Dermis microvascular lymphatic vessel endothelial cell (primary cell): ENCODE data around the gene CAPZB. TPM values are rescaled to one million over a fixed set of nuclear protein-coding genes. Genes with fewer than 3 reads are reported as not detected.

Source experiments
- DNase-seq, 2 donors: peaks; one replicate each; pipeline versions ENCODE4 v3.0.0 to v3.0.0-alpha.2; 2010; ENCODE audit warnings: low read depth in 2 of 2
- total RNA-seq: library from RNA; depleted of rRNA; stranded (reverse); fragments of >200 nt; gene quantifications from 2 replicates; pipeline ENCODE4 v1.2.1, GENCODE V29; 2014

CAPZB gene
- total RNA-seq, 1 donor from 2014 or later: 119 TPM

DNA sequence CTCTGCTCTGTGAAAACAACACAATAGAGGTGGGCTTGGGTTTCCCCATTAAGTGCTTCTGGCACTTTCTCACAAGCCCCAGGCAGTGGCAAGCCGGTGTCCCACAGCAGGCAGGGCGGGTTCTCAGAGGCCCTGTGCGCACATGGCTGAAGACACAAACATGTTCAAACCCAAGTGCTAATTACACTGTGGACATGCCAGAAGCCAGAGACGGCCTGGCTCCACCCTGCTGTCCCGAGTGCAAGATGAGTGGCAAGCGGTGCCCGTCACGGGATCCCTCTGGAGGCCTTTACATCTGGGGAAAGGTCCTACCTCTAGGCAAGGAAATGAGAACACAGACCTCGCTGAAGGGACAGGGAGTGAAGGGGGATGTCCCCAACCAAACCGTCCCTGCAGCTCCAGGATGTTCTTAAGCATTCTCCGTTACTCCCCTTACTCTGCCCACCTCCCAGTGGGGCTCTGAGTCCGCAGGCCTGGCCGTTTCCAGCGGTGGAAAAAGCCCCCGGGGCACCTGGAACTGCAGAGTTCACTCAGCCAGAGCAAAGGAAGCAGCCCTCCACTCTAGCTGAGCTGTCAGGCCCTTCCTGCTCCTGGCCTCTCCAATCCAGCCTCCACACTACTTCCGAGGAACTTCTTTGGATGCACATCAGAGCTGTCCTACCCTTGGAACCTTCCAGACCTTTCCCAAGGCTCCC, 115.8 kb downstream of the CAPZB start:
- DNase-seq: no peak

DNA sequence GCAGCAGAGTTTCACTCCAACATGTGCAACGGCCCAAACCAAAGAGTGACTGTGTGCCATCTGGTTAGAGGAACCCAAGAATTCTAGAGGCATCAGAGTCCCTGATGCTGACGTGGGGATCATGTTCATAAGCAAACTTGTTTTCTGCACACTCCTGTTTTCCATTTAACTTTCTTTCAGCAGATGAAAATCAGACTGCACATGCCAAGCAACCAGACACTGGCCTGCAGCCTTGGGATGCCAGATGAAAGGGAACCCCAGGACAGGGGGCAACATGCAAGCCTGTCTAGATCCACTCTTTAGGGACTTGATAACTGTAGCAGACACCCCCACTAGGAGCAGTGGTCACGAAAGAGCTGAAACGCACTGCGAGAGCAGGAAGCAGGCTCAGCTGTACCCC, 116.4 kb downstream of the CAPZB start:
- no peak for DNase-seq

DNA sequence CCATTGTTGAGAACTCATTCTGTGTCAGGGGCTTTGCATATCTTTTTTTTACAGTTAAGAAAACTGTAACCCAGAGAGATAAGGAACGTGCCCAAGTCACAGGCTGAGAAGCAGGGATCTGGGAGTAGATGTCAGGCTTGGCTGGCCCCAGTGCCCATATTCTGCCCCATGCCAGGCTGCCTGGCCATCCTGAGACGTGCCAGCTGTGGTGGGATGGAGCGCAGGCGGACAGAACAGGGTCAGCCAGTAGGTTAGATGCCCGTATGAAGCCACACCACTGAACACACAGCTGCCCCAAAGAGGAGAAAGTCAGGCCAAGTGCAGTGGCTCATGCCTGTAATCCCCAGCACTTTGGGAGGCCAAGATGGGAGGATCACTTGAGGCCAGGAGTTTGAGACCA, 117.3 kb downstream of the CAPZB start:
- no peak for DNase-seq

DNA sequence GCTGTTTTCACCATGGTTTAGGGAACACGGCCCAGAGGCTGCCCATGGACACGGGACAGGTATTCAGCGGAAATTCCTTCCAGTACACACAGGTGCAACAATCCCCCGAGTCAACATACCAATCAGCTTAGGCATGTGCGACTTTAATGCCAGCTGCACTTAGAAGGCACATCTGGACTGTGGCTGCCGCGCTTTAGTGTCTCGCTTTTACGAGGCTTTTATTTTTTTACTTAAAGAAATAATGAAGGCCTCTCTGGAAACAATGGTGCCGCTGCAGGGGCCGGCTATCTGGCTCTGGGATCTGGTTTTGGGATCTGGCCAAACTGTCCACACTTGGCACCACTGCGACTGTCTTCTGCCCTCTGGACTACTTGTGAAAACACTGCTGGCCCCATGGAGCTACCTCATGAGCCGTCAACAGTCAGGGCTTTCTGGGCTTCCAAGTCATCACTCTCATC, 117.7 kb downstream of the CAPZB start:
- DNase-seq: peak in 1 of 2 donors; percentile 36

DNA sequence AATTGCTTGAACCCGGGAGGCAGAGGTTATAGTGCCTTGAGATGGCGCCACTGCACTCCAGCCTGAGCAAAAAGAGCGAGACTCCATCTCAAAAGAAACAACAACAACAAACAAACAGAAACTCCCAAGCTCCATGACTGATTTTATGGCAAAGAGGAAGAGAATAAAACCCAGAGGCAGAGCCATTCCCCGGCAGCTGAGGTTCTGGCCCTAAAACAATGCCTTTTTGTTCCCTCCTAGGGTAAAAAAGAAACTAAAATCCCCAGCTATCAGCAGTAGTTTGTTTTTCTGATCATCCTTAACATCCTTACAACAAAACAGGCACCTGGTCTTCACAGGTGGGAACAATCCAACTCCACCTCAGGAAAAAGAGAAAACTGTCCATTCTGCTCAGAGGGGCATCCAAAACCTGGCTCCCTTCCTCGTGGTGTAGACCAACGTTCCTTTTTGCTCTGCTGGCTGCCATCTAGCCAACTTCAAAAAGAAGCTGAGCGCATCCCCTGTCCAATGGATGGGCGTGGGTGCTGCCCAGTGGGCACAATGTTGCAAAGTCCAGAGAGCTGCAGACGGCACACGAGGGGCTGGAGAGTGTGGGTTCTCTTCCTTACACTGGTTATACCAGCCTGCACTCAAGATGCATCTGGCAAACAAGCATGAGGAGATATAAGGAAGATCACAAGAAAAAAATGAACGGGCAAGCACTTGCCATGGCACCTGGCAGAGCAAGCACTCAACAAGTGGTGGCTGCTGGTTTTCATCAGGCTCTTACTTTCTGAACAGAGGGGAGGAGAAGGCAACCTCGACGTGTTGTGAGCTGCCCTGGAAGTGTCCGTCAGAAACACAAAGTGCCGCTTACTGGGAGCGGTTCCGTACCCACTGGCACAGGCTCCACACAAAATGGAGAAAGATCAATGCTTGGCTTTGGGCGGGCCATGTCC, 118.5 kb downstream of the CAPZB start:
- DNase-seq: no peak

DNA sequence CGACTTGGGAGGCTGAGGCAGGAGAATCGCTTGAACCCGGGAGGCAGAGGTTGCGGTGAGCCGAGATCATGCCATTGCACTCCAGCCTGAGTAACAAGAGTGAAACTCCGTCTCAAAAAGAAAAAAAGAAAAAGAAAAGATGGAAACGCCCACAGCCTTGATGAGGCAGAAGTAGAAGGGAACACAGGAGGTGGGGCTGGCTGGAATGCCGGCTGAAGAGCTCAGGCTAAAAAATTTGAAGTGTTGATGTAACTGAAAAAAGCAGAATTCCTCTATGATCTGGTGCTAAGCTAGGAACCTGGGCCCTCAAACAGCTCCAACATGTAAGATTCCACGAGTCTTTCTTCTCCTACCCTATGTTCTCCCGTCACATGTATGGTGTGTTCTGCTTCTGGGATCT, 119.6 kb downstream of the CAPZB start:
- no peak for DNase-seq

DNA sequence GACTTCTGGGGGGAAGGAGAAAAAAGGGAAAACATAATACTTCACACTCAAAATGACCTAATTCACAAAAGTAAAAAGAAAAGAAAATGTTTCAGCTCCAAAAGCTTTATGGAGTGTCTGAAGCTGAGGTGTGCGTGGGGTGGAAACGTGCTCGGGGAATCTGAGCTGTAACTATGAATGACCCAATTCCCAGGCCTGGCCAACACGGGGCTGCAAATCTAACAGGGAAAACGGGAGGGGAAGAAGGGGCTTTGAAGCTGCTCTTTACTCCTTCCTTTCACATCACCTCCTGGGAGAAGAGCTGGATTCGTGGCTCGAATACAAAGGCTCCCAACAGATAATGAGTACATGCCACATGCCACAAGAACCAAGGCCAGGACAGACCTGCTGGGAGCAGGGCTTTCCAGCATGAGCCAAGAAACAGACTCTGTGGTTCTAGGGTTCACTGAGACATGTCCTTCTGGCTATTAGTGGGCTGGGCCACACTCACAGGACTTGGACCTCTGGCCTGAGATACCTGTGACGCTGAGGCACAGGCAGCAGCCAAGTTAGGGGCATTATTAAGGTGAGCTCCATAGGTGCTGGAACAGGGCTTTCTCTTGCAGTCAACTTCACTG, 121.7 kb downstream of the CAPZB start:
- no peak for DNase-seq

DNA sequence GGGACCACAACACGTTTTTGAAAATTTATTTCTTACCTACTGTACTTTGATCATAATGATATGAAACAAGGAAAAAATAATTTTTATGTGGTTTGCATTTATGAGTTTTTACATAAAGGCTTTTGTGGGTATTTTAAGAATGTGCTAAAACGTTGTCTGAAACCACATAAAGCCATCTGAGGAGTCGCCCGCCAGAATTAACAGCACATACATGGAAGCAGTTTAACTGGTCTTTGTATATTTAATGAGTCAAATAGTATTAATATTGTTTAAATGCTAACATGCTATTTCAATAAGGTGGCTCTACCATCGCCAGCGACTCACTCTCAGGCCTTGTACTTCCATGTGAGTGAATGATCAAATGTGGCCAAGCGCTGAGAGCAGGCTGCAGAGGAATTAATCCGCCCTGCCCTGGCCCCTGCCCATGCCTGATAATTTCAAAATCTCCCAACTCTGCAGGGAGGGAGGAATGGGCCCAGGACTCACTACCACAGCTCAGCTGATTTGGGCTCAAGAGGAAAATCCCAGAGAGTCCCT, 123.7 kb downstream of the CAPZB start:
- no peak for DNase-seq

DNA sequence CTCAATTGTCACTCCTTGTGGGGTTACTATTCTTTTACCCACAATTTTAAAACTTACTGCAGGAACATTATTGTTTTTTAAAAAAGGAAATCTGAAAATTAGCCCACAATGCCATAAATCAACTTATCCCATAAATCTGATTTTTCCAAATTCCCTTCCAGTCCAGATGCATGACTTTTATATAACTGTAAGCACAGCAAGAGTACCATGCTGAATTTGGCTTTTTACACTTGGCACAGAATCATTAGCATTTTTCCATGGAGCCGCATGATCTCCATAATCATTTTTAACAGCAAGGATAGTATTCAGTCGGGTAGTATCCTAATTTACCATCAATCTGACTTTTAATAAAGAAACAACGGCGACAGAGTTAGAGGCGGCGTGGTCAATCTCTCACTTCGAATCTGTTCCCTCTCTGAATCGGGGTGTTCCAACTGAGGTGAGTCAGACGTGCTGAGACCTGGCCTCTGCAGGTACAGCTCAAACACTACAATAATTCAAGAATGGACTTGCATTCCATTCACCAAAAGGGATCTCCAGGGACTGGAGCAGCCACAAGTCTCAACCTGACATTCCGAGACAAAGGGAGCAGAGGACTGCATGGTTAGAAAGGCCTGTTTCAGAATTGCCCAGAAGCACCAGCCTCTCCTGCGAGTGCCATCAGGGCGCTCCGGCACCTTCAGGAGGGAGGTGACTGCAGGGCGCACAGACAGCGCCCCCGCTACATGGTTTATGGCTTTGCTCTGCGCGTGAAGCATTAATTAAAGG, 124.3 kb downstream of the CAPZB start:
- no peak for DNase-seq

DNA sequence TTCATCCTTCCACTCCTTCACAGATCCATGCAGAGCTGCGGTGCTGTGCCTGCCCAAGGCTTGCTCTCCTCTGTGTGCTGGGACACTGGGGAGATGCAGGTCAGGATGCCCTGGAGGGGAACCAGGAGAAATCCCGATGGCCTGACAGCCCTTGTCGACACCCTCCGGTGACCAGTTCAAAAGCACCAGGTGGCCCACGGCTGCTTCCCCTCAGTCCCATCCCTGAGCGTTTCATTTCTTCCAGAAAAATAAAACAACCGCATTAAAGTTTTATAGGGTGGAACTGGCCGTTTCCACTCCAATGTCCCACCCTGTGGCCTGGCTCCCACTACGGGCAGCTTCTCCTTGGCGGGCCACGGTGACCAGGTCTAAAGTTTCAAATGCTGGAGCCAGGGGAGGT, 124.9 kb downstream of the CAPZB start:
- no peak for DNase-seq

DNA sequence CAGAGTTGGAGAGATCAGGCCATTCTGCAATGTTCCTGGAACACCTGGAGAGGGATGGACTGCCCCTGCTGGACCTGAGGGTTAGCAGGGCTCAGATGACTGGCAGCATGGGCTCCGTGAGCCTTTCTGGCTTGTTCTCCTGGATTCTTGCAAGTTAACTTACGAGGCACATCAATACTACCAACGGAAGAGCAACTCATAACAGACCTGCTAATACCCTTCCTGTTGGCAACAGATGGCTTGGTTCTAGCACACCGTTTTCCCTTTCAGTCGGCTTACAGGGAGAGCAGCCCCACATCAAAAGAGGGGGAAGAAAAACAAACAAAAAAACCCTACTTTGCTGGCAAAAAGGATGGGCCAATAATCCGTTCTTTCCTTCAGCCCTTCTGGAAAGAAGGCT, 125.3 kb downstream of the CAPZB start:
- DNase-seq: peak in 1 of 2 donors; percentile 65

DNA sequence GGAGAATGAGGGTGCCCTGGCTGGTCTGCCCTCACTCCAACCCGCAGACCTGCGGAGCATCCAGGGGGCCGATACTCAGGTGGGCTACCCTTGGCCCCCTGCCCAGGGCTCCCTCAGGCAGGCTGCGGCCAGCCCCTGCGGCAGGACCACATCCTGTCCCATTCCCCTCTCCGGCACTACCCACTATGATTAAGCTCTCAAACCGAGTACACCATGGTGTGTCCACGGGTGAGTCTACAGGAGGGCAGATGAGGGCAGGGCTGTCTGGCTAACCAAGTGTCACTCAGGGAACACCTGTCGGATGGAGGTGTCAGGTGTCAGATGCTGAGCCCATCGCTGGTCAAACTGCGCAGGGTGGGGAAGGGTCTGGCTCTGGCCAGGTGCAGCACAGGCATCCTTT, 126.0 kb downstream of the CAPZB start:
- DNase-seq: no peak

DNA sequence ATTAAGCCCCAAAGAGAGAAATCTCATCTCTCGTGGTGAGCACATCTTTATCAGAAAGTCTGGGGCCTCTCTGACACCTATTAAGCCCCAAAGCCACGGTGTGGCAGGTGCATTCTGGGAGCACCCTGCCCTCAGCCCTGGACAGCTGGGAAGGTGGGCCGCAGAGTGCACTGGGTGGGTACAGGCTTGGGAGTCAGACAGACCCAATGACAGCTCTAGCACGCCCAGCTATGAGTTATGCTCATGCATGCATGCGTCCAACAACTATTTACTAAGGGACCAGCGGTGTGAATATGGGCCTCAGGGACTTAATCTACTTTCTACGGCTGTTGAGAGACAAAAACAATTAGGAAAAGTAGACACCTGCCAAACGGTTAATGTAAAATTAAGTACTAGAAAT, 126.6 kb downstream of the CAPZB start:
- no peak for DNase-seq

DNA sequence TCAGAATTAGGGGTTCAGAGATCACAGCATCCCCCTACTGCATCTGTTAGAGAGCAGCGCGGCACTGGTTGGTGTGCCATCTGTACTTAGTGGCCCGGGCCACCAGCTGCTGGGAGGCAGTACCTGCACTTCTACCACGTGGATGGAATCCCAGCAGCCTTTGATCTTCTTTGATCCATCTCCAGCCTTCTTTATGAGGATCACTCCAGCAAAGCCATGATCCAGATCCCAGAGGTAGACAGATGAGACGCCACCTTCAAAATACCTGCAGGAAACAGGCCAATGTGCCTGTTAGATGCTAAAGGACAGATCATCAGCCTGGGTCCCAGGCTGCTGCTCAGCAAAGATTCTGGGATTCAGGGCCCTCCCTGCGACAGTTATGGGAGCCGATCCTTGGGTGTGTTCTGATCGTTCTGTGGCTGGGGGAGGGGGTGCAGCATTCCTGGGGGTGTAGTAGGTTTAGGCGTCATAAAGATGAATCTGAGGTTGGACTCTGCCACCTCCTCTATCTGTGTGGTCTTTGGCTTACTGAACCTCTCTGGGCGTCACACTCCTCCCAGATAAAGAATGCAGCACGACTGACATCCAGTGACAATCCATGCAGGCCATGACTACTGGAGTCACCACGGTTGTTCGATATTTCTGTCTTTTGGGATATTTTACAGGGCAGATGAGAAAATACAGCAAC, 127.9 kb downstream of the CAPZB start:
- DNase-seq: no peak

DNA sequence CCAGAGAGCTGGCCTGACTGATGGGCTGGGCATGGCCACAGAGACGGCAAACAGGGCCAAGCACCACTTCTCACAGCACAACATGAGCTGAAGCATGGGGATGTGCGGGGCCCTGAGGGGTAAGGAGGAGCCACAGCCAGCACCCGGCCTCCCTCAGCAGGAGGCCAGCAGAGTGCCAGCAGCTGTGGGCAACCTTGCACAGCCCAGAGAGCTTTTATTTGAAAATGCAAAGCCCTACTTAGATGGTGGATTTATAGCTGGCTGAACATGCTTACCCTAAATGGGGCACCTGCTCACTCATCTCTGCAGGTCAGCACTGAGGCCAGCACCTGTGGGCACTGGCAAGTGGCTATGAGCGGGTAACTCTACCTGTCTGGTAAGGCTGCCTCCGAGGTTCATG, 129.1 kb downstream of the CAPZB start:
- no peak for DNase-seq

DNA sequence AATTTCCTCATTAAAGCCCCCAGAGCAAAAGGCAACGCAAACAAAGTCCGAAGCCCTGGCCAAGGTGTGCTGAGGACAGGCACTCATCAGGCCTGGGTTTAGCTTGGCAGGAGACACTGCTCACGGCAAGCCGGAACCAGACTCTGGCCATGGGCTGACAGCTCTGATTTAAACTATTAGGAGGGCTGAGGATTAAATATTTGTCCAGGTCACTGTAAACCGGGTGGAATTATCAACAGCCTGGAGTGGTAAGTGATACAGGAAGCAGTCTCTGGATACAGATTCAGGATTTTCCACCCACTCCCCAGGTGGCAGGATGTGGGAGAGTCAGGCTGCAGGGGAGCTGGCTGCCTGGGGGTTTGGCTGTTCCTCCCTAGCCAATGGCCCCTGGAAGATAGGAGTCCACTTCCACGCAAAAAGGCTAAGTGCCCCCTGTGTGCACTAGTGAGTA, 130.8 kb downstream of the CAPZB start:
- DNase-seq: peak in 1 of 2 donors; percentile 55

DNA sequence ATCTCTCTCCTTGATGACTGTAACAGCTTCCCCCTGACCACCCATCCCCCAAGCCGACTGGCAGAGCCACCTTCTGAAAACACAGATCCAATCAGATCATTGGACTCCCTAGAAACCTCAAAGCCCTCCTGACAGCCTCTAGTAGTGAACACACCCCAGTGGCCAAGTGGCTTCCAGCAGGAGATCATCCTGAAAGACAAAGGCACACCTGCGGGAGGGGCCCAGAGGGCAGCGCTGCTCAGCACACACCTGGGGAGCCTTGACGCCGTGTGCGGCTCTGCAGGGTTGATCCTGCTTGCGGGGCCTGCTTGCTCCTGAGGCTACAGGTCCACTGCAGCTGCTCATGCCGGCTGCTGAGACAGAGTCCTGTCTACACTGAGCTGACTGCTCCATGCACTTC, 131.7 kb downstream of the CAPZB start:
- DNase-seq: no peak

DNA sequence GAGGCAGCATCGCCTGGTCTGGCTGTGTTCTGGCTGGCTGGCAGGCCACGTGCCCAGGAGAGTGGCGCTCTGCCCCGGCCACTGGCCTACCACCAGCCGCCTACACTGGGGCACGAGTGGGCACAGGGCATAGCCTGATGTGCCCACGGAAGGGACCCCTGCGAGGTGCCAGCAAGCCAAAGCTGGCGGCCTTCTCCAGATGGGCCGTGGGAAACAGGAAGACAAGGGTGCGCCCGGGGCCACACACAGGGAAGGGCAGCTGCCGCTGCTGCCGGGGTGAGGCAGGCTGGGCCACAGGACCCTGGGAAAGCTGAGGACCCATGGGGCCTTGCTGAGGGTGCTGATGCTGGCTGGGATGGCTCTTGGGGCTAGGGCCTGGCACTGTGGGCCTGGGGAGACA, 132.5 kb downstream of the CAPZB start:
- DNase-seq: no peak

DNA sequence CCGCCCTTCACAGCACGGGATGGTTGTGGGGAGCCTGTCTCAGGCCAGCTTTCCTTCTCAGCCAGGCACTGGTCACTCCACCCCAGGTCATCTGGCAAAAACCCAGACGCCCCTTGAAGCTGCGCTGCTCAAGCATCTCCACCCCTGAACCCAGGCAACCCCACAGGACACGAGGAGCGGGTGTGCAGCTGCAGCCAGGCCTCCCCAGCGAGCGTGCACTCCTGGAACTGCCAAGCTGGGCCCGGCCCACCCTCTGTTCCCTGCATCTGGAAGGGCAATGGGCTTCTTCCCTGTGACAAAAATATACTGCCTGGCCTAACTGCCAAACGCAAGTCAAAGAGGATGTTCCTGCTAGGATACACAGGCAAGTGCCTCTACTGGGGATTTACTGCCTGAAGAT, 133.5 kb downstream of the CAPZB start:
- DNase-seq: no peak

DNA sequence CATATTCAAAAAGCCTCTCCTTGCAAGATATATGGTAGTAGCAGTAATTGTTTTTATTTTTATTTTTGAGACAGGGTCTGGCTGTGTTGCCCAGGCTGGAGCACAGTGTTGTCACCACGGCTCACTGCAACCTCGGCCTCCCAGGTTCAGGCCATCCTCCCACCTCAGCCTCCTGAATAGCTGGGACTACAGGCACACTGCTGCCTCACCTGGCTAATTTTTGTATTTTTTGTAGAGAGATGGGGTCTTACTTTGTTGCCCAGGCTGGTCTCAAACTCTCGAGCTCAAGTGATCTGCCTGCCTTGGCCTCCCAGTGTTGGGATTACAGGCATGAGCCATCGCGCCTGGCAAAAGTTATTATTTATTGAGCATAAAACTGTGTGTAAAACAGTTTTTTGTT, 134.8 kb downstream of the CAPZB start:
- no peak for DNase-seq

DNA sequence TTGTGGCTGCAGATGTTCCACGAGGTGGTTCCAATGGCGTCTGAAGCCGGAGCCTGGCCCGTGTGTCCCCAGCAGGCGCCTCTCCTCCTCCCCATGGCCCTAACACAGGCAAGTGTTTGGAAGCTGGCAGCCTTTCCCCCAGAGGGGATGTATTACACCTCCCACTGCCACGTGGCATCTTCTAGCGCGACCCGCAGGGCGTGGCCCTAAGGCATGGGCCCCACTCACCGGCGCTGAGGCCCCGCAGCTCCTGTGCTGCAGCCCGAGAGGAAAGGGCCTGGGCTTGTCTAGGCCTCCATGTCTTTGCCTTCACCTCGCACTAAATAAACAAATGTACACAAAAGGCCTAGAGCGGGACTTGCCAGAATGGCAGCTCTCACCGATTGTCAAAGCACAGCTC, 135.3 kb downstream of the CAPZB start:
- no peak for DNase-seq
